IMR-90 (cell line): ENCODE data around the gene MFSD2B. TPM values are rescaled to one million over a fixed set of nuclear protein-coding genes. Genes with fewer than 3 reads are reported as not detected.

Experiments used
- ATAC-seq: fragments of 200-7000 bp; cut with Tn5 transposase; 2 replicates; pipeline ENCODE4 v1.9.1; 2020; ENCODE audit warnings: low read depth, mild to moderate bottlenecking, moderate library complexity
- BruUV-seq: library from RNA; stranded (reverse); fragments of 400-500 nt; replicated peaks from 2 replicates; lab custom pipeline; 2021; lab: Mats Ljungman, UMichigan
- CTCF ChIA-PET: fragments of 300-600 bp; formaldehyde crosslinking; extraction: SDS; loops from one replicate; lab custom pipeline; 2021; ENCODE audit warnings: antibody characterized with exemption; lab: Yijun Ruan, JAX
- POLR2A ChIA-PET: fragments of 300-600 bp; sonication (Branson Sonifier 250); formaldehyde crosslinking; loops from one replicate; lab custom pipeline; 2022; ENCODE audit warnings: antibody characterized with exemption; ENCODE audit not compliant: unreplicated experiment; lab: Charles Lee
- DNase-seq: peaks from one replicate; pipeline ENCODE4 v3.0.0; 2013
- H2AFZ ChIP-seq: replicated peaks from 2 replicates; pipeline ENCODE3; 2013; ENCODE audit warnings: low read length, mild to moderate bottlenecking; ENCODE audit not compliant: poor library complexity
- H2AK5ac ChIP-seq: 2 replicates; pipeline ENCODE4 v1.6.1; 2013; ENCODE audit warnings: low read depth, low read length, inconsistent platforms
- H2AK9ac ChIP-seq: replicated peaks from 2 replicates; pipeline ENCODE3; 2013; ENCODE audit warnings: mild to moderate bottlenecking, low read depth, low read length, moderate library complexity; ENCODE audit not compliant: poor library complexity
- H2BK120ac ChIP-seq: 2 replicates; pipeline ENCODE4 v1.6.1; 2013; ENCODE audit warnings: low read depth, low read length, inconsistent platforms
- H2BK15ac ChIP-seq: 3 replicates; pipeline ENCODE4 v1.6.1; 2013; ENCODE audit warnings: low read depth, low read length, inconsistent platforms
- H2BK20ac ChIP-seq: 2 replicates; pipeline ENCODE4 v1.6.1; 2013; ENCODE audit warnings: low read depth, mild to moderate bottlenecking, inconsistent platforms, low read length, moderate library complexity
- H2BK5ac ChIP-seq: 2 replicates; pipeline ENCODE4 v1.6.1; 2013; ENCODE audit warnings: mild to moderate bottlenecking, low read depth, low read length, inconsistent platforms; ENCODE audit not compliant: poor library complexity, severe bottlenecking
- H3K14ac ChIP-seq: replicated peaks from 2 replicates; pipeline ENCODE4 v1.6.1; 2013; ENCODE audit warnings: low read depth, low read length, inconsistent platforms
- H3K18ac ChIP-seq: 2 replicates; pipeline ENCODE4 v1.6.1; 2013; ENCODE audit warnings: low read depth, low read length, control low read depth
- H3K23ac ChIP-seq: 2 replicates; pipeline ENCODE4 v1.6.1; 2013; ENCODE audit warnings: low read depth, low read length, inconsistent platforms
- H3K27ac ChIP-seq: 2 replicates; pipeline ENCODE4 v1.5.1; 2013; ENCODE audit warnings: mild to moderate bottlenecking, control low read depth, low read length; ENCODE audit not compliant: insufficient read depth
- H3K27me3 ChIP-seq: 2 replicates; pipeline ENCODE4 v1.6.1; 2013; ENCODE audit warnings: low read length; ENCODE audit not compliant: control insufficient read depth, insufficient read depth
- H3K36me3 ChIP-seq: 2 replicates; pipeline ENCODE4 v1.6.1; 2013; ENCODE audit warnings: low read length, mixed read lengths; ENCODE audit not compliant: control insufficient read depth, insufficient read depth
- H3K4ac ChIP-seq: 2 replicates; pipeline ENCODE4 v1.6.1; 2013; ENCODE audit warnings: low read depth, low read length, inconsistent platforms
- H3K4me1 ChIP-seq: 2 replicates; pipeline ENCODE4 v1.6.1; 2013; ENCODE audit warnings: low read length, mixed read lengths; ENCODE audit not compliant: control insufficient read depth, insufficient read depth
- H3K4me2 ChIP-seq: 2 replicates; pipeline ENCODE4 v1.6.1; 2013; ENCODE audit warnings: low read depth, mild to moderate bottlenecking, control low read depth, low read length, moderate library complexity
- H3K4me3 ChIP-seq: 2 replicates; pipeline ENCODE4 v1.5.1; 2013; ENCODE audit warnings: low read depth, mild to moderate bottlenecking, control low read depth, low read length, moderate library complexity; ENCODE audit not compliant: insufficient read depth
- H3K56ac ChIP-seq: 2 replicates; pipeline ENCODE4 v1.6.1; 2013; ENCODE audit warnings: low read length, inconsistent platforms; ENCODE audit not compliant: insufficient read depth; ENCODE audit errors: extremely low read depth
- H3K79me1 ChIP-seq, 2 experiments: 2 replicates each; pipeline ENCODE4 v1.6.1; 2013; ENCODE audit warnings: low read length in 2 of 2, inconsistent platforms in 1 of 2, low read depth in 1 of 2
- H3K9ac ChIP-seq: 2 replicates; pipeline ENCODE4 v1.6.1; 2013; ENCODE audit warnings: low read depth, low read length, control low read depth
- H3K9me1 ChIP-seq: 2 replicates; pipeline ENCODE4 v1.6.1; 2013; ENCODE audit warnings: low read length, inconsistent platforms; ENCODE audit not compliant: insufficient read depth
- H3K9me3 ChIP-seq: 2 replicates; pipeline ENCODE4 v1.6.1; 2013; ENCODE audit warnings: low read length; ENCODE audit not compliant: control insufficient read depth, insufficient read depth
- H4K20me1 ChIP-seq: 2 replicates; pipeline ENCODE4 v1.6.1; 2013; ENCODE audit warnings: low read length, inconsistent platforms; ENCODE audit not compliant: insufficient read depth
- H4K5ac ChIP-seq: 2 replicates; pipeline ENCODE4 v1.6.1; 2013; ENCODE audit warnings: mild to moderate bottlenecking, low read depth, low read length, control low read depth
- H4K8ac ChIP-seq, 2 experiments: 2 replicates each; pipeline ENCODE4 v1.6.1; 2013; ENCODE audit warnings: low read depth in 2 of 2, low read length in 2 of 2, control low read depth in 1 of 2, inconsistent platforms in 1 of 2
- H4K91ac ChIP-seq: 2 replicates; pipeline ENCODE4 v1.6.1; 2013; ENCODE audit warnings: low read depth, low read length, inconsistent platforms; ENCODE audit not compliant: insufficient read depth
- CHD1 ChIP-seq: IDR thresholded peaks from 2 replicates; pipeline ENCODE4 v1.6.1; 2012; ENCODE audit warnings: low read depth, low read length, improper control_type of control experiment
- CTCF ChIP-seq: conservative IDR thresholded peaks from 2 replicates; pipeline ENCODE4 v1.5.1; 2012; ENCODE audit warnings: mild to moderate bottlenecking, low read depth, low read length, improper control_type of control experiment
- FOS ChIP-seq: fragments of 150-350 bp; IDR thresholded peaks from 2 replicates; pipeline ENCODE4 v1.6.1; 2016; ENCODE audit warnings: low read depth, low read length
- MAFK ChIP-seq: IDR thresholded peaks from 2 replicates; pipeline ENCODE4 v1.6.1; 2012; ENCODE audit warnings: low read depth, low read length, improper control_type of control experiment
- MAZ ChIP-seq: IDR thresholded peaks from 2 replicates; pipeline ENCODE4 v1.6.1; 2012; ENCODE audit warnings: low read depth, mild to moderate bottlenecking, low read length, improper control_type of control experiment, moderate library complexity, borderline replicate concordance
- POLR2A ChIP-seq: IDR thresholded peaks from 2 replicates; pipeline ENCODE4 v1.6.1; 2012; ENCODE audit warnings: mild to moderate bottlenecking, low read depth, low read length
- WGBS, 2 experiments: methylation state at CpG; one replicate each; pipeline versions ENCODE4 v1.1.5 to v1.1.7; 2013; ENCODE audit warnings: missing lambda C conversion rate in 2 of 2; ENCODE audit not compliant: insufficient read length in 1 of 2; ENCODE audit errors: extremely low coverage in 2 of 2; 5-methylcytosine and 5-hydroxymethylcytosine counted together
- dilution Hi-C: fragments of 300-500 bp; cut with HindIII; formaldehyde crosslinking; loops from one replicate; pipeline ENCODE4 v1.14.3; 2018; ENCODE audit warnings: low sequenced_read_pairs; ENCODE audit not compliant: unreplicated experiment
- in situ Hi-C: fragments of 300-500 bp; cut with MboI; formaldehyde crosslinking; loops from 3 replicates; pipeline ENCODE4 v1.14.3; 2019; ENCODE audit warnings: low sequenced_read_pairs, inconsistent platforms, mixed read lengths
- intact Hi-C: fragments of 100-400 bp; cut with micrococcal nuclease; formaldehyde crosslinking; loops from 2 replicates; pipeline ENCODE4 v1.10.0; 2022
- polyA plus RNA-seq, 3 experiments: library from polyadenylated mRNA; depleted of rRNA; stranded (reverse); fragments of >200 nt; gene quantifications; 2 replicates each; pipeline ENCODE4 v1.2.3, GENCODE V29; 2012; ENCODE audit warnings: low replicate concordance in 1 of 3
- total RNA-seq: library from RNA; depleted of rRNA; stranded (reverse); fragments of >200 nt; gene quantifications from 2 replicates; pipeline ENCODE4 v1.2.3, GENCODE V29; 2012

Gene MFSD2B
- total and polyA plus RNA-seq, 2 of the 4 experiments (the other 2 are of a cell fraction) = 0.05 TPM; not detected in 1

GRCh38 chr2:24016376-24016761, 6.5 kb downstream of the MFSD2B start:
- ATAC-seq = no peak; the same call in 1 of the 2 replicates
- H3K4me1 ChIP-seq = peaks cover 10% of the 10 kb centered on the region
- peak overlapping the region; percentile 74 for H2BK5ac ChIP-seq
- no TSS peak for BruUV-seq
- H3K27me3 ChIP-seq = no peaks in the 10 kb centered on the region
- H3K9ac ChIP-seq = peak overlapping the region; percentile 27; the same call in 1 of the 2 replicates
- CTCF ChIA-PET = interaction anchor here (0.7 kb wide), 1 partner anchor 802 kb away, joined by 4 read pairs; no protein-coding TSS in a partner anchor
- peak overlapping the region; percentile 49 for H3K27ac ChIP-seq
- dilution Hi-C loops (no loop called here), intact Hi-C loops (no loop called here), in situ Hi-C loops (no loop called here)
- no peaks in the 10 kb centered on the region for H3K9me3 ChIP-seq
- peak overlapping the region; percentile 94 for H2AK9ac ChIP-seq
- H2BK15ac ChIP-seq = peak overlapping the region; percentile 98; the same call in 2 of the 3 replicates
- peak overlapping the region; percentile 74 to 82 for H4K8ac ChIP-seq
- POLR2A ChIA-PET = no interaction called here
- DNase-seq = no peak
- H3K4ac ChIP-seq = peak overlapping the region; percentile 95
- peak overlapping the region; percentile 50; the same call in 1 of the 2 replicates for H3K18ac ChIP-seq
- peak overlapping the region; percentile 45 for H3K14ac ChIP-seq
- peak overlapping the region; percentile 19 for H3K23ac ChIP-seq
- TF ChIP-seq MAFK (no peak), FOS (no peak), MAZ (no peak), CHD1 (no peak), CTCF (no peak), POLR2A (no peak)
- H3K79me1 ChIP-seq = peaks cover 0 to 3% of the 10 kb centered on the region in 2 experiments; a peak in 1 of 4 replicates
- peak overlapping the region; percentile 87 for H2AFZ ChIP-seq
- no peaks in the 10 kb centered on the region for H4K20me1 ChIP-seq
- no peaks in the 10 kb centered on the region for H3K36me3 ChIP-seq
- no peak overlapping the region for H3K56ac ChIP-seq
- peak overlapping the region; percentile 92 for H2BK20ac ChIP-seq
- H2AK5ac ChIP-seq = peak overlapping the region; percentile 98
- peak overlapping the region; percentile 21; the same call in 1 of the 2 replicates for H4K5ac ChIP-seq
- H2BK120ac ChIP-seq = peak overlapping the region; percentile 91
- peaks cover 19% of the 10 kb centered on the region; the same call in 1 of the 2 replicates for H3K9me1 ChIP-seq
- 100% methylated on average over 1 of the region's 9 CpGs; no CpG with 5 or more reads in 1 of the 2 experiments for WGBS, 2 experiments
- peak overlapping the region; percentile 97 for H4K91ac ChIP-seq
- H3K4me2 ChIP-seq = no peak overlapping the region
- no peak overlapping the region for H3K4me3 ChIP-seq
